ENCODE results near the gene CDH13. TPM values are rescaled to one million over a fixed set of nuclear protein-coding genes. Genes with fewer than 3 reads are reported as not detected.

The CDH13 gene
- total and polyA plus RNA-seq, 2 of the 8 experiments (the other 6 are each of a cell fraction or from before 2014, with no cell fraction given): 2.3 to 2.4 TPM

DNA sequence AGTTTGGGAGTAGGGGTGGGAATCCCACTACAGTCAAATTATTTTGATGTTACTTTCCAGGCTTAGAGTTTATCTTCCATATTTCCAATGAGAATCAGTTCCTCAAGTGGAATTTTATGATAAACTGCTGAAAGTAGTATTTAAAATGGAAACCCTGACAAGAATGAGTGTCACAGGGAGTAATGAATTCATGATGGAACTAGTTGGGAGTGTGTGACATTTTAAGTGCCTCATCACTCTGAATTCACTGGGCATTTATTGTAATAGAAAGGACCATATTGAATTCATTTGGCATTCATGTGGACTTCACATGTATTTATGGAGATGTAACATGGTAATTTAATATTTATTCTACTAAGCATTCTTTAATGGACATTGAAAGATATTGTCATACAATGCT lies 320.9 kb downstream of the CDH13 start:
- no peak overlapping the region for H2BK20ac ChIP-seq (ENCODE audit: low read length)
- no peaks in the 10 kb centered on the region for H3K9me3 ChIP-seq (ENCODE audit: insufficient read depth in 2 of 2, low read depth in 1 of 2, low read length in 1 of 2)
- H3K23me2 ChIP-seq (ENCODE audit: low read depth, low read length): no peaks in the 10 kb centered on the region
- no peaks in the 10 kb centered on the region for H3K36me3 ChIP-seq (ENCODE audit: control insufficient read depth in 2 of 4, insufficient read depth in 4 of 4, low read length in 3 of 4)
- H3K23ac ChIP-seq (ENCODE audit: insufficient read length): no peak overlapping the region
- no peak overlapping the region for H4K8ac ChIP-seq (ENCODE audit: extremely low read depth, insufficient read depth, low read length)
- no peak overlapping the region for H4K5ac ChIP-seq (ENCODE audit: insufficient read length, low read depth, low read length)
- H2BK120ac ChIP-seq (replicated peaks; ENCODE audit: low read depth, low read length): no peak overlapping the region
- no peaks in the 10 kb centered on the region for H3K4me1 ChIP-seq (replicated peaks in 1 of 4; ENCODE audit: control insufficient read depth in 3 of 4, insufficient read depth in 4 of 4, low read length in 3 of 4)
- no peak overlapping the region for H3K4ac ChIP-seq (replicated peaks; ENCODE audit: insufficient read length, low read depth, low read length)
- no peak overlapping the region for H2BK15ac ChIP-seq (ENCODE audit: low read length)
- H2BK5ac ChIP-seq (ENCODE audit: low read depth, low read length): no peak overlapping the region
- no peak overlapping the region for H3K4me3 ChIP-seq (ENCODE audit: extremely low read depth in 1 of 4, insufficient read depth in 2 of 4, low read depth in 3 of 4, low read length in 4 of 4)
- no peak overlapping the region for H3K4me2 ChIP-seq (ENCODE audit: insufficient read depth in 1 of 2, low read depth in 2 of 2, low read length in 2 of 2)
- no peak overlapping the region for H3K27ac ChIP-seq (ENCODE audit: low read depth, low read length)
- no peaks in the 10 kb centered on the region for H3K27me3 ChIP-seq (replicated peaks in 1 of 4; ENCODE audit: control insufficient read depth in 3 of 4, extremely low read depth in 1 of 4, insufficient read depth in 3 of 4, low read length in 3 of 4)
- no peak overlapping the region for H2AFZ ChIP-seq (ENCODE audit: low read length)
- CTCF ChIA-PET (ENCODE audit: partially characterized antibody): no interaction called here
- no peak for FAIRE-seq
- H3K79me2 ChIP-seq (ENCODE audit: control insufficient read depth in 1 of 2, insufficient read depth in 2 of 2, low read length in 2 of 2): no peaks in the 10 kb centered on the region
- H4K91ac ChIP-seq (replicated peaks; ENCODE audit: insufficient read length, low read length): no peak overlapping the region
- H3K14ac ChIP-seq (ENCODE audit: insufficient read length): no peak overlapping the region
- H2AK5ac ChIP-seq (ENCODE audit: low read depth, low read length): no peak overlapping the region
- H3K9ac ChIP-seq (replicated peaks in 1 of 4; ENCODE audit: extremely low read depth in 1 of 4, low read depth in 3 of 4, low read length in 3 of 4): no peak overlapping the region
- H3K18ac ChIP-seq (ENCODE audit: extremely low read depth, low read length): no peak overlapping the region
- H4K20me1 ChIP-seq (replicated peaks in 1 of 2; ENCODE audit: control insufficient read depth in 1 of 2, insufficient read depth in 2 of 2, low read length in 2 of 2): no peaks in the 10 kb centered on the region
- POLR2A ChIA-PET (ENCODE audit: partially characterized antibody): no interaction called here
- no peak overlapping the region for H3K56ac ChIP-seq (replicated peaks; ENCODE audit: insufficient read length, low read depth, low read length)
- DNase-seq (ENCODE audit: low read depth in 1 of 2, low spot score in 2 of 2): no peak
- H2BK12ac ChIP-seq (ENCODE audit: low read depth, low read length): no peak overlapping the region
- no peaks in the 10 kb centered on the region for H3K79me1 ChIP-seq (ENCODE audit: low read depth, low read length)
- no peak for TF ChIP-seq TEAD4 (IDR thresholded peaks at IDR 0.05; ENCODE audit: low read depth, low read length)
- TF ChIP-seq, protein P1, sequence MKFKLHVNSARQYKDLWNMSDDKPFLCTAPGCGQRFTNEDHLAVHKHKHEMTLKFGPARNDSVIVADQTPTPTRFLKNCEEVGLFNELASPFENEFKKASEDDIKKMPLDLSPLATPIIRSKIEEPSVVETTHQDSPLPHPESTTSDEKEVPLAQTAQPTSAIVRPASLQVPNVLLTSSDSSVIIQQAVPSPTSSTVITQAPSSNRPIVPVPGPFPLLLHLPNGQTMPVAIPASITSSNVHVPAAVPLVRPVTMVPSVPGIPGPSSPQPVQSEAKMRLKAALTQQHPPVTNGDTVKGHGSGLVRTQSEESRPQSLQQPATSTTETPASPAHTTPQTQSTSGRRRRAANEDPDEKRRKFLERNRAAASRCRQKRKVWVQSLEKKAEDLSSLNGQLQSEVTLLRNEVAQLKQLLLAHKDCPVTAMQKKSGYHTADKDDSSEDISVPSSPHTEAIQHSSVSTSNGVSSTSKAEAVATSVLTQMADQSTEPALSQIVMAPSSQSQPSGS (IDR thresholded peaks at IDR 0.05; ENCODE audit: low read length): no peak
- no peak for TF ChIP-seq RAD21 (IDR thresholded peaks at IDR 0.05 in 1 of 2, conservative IDR thresholded peaks at IDR 0.05 in 1 of 2; ENCODE audit: low read depth in 2 of 2, low read length in 2 of 2)
- TF ChIP-seq SP4 (IDR thresholded peaks at IDR 0.05; ENCODE audit: low read length): no peak
- no peak for TF ChIP-seq KDM1A (IDR thresholded peaks at IDR 0.05; ENCODE audit: borderline replicate concordance, low read length)
- no peak for TF ChIP-seq TAF7 (optimal IDR thresholded peaks at IDR 0.05; ENCODE audit: borderline replicate concordance, low read depth, low read length)
- TF ChIP-seq ZNF274 (IDR thresholded peaks at IDR 0.05; ENCODE audit: borderline replicate concordance, extremely low read depth, low read length): no peak
- no peak for TF ChIP-seq GTF2F1 (IDR thresholded peaks at IDR 0.05; ENCODE audit: borderline replicate concordance, low read depth, low read length)
- TF ChIP-seq, protein P2, sequence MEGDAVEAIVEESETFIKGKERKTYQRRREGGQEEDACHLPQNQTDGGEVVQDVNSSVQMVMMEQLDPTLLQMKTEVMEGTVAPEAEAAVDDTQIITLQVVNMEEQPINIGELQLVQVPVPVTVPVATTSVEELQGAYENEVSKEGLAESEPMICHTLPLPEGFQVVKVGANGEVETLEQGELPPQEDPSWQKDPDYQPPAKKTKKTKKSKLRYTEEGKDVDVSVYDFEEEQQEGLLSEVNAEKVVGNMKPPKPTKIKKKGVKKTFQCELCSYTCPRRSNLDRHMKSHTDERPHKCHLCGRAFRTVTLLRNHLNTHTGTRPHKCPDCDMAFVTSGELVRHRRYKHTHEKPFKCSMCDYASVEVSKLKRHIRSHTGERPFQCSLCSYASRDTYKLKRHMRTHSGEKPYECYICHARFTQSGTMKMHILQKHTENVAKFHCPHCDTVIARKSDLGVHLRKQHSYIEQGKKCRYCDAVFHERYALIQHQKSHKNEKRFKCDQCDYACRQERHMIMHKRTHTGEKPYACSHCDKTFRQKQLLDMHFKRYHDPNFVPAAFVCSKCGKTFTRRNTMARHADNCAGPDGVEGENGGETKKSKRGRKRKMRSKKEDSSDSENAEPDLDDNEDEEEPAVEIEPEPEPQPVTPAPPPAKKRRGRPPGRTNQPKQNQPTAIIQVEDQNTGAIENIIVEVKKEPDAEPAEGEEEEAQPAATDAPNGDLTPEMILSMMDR (IDR thresholded peaks at IDR 0.05; ENCODE audit: control extremely low read depth in 1 of 3, insufficient read depth in 1 of 3, low read depth in 1 of 3, low read length in 3 of 3): no peak
- TF ChIP-seq, protein P3, sequence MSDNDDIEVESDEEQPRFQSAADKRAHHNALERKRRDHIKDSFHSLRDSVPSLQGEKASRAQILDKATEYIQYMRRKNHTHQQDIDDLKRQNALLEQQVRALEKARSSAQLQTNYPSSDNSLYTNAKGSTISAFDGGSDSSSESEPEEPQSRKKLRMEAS (IDR thresholded peaks at IDR 0.05): no peak
